Fibroblast of lung (primary cell): ENCODE measurements around the gene PFKFB2. TPM values are rescaled to one million over a fixed set of nuclear protein-coding genes. Genes with fewer than 3 reads are reported as not detected.

Experiments used
- DNase-seq, 2 donors: peaks; one replicate each; pipeline versions ENCODE4 v3.0.0 to v3.0.0-alpha.2; 2010; ENCODE audit warnings: low read depth in 2 of 2
- H2AFZ ChIP-seq: 2 replicates; pipeline ENCODE4 v1.5.1; 2012; ENCODE audit warnings: low read length, control low read depth, inconsistent platforms
- H3K27ac ChIP-seq: 2 replicates; pipeline ENCODE4 v1.5.1; 2011; ENCODE audit warnings: low read length, control low read depth; ENCODE audit not compliant: insufficient read depth
- H3K27me3 ChIP-seq: 2 replicates; pipeline ENCODE4 v1.5.1; 2011; ENCODE audit warnings: mild to moderate bottlenecking, low read length; ENCODE audit not compliant: control insufficient read depth, insufficient read depth
- H3K36me3 ChIP-seq: 2 replicates; pipeline ENCODE4 v1.5.1; 2011; ENCODE audit warnings: low read length; ENCODE audit not compliant: control insufficient read depth, insufficient read depth
- H3K4me1 ChIP-seq: 2 replicates; pipeline ENCODE4 v1.5.1; 2011; ENCODE audit warnings: low read length; ENCODE audit not compliant: control insufficient read depth, insufficient read depth; ENCODE audit errors: extremely low read depth
- H3K4me2 ChIP-seq: 2 replicates; pipeline ENCODE4 v1.5.1; 2011; ENCODE audit warnings: low read length, control low read depth; ENCODE audit not compliant: insufficient read depth; ENCODE audit errors: extremely low read depth
- H3K4me3 ChIP-seq, 4 experiments: fragments of 200-600 bp in 1 of 4; sonication (generic) in 1 of 4; replicated peaks in 1 of 4; 2 replicates each; pipeline ENCODE4 v1.5.1; 2011 to 2016; ENCODE audit warnings: low read length in 4 of 4, low read depth in 3 of 4, mild to moderate bottlenecking in 3 of 4, control low read depth in 2 of 4, inconsistent platforms in 1 of 4, mixed read lengths in 1 of 4; ENCODE audit not compliant: insufficient read depth in 1 of 4; ENCODE audit errors: control extremely low read depth in 1 of 4
- H3K79me2 ChIP-seq: 2 replicates; pipeline ENCODE4 v1.5.1; 2012; ENCODE audit warnings: mild to moderate bottlenecking, low read length, inconsistent platforms; ENCODE audit not compliant: control insufficient read depth, insufficient read depth
- H3K9ac ChIP-seq: 2 replicates; pipeline ENCODE4 v1.5.1; 2011; ENCODE audit warnings: mild to moderate bottlenecking, low read length, control low read depth; ENCODE audit not compliant: insufficient read depth
- H3K9me3 ChIP-seq: 2 replicates; pipeline ENCODE4 v1.5.1; 2012; ENCODE audit warnings: low read depth, low read length; ENCODE audit not compliant: control insufficient read depth, insufficient read depth
- H4K20me1 ChIP-seq: 2 replicates; pipeline ENCODE4 v1.5.1; 2011; ENCODE audit warnings: low read length; ENCODE audit not compliant: control insufficient read depth, insufficient read depth; ENCODE audit errors: extremely low read depth
- EZH2 ChIP-seq: IDR thresholded peaks from 2 replicates; pipeline ENCODE4 v1.5.1; 2012; ENCODE audit warnings: low read length, control low read depth, mild to moderate bottlenecking; ENCODE audit errors: missing control alignments
- polyA plus RNA-seq, 2 donors: library from polyadenylated mRNA; depleted of rRNA in 1 of 2; stranded (reverse) in 1 of 2; unstranded in 1 of 2; fragments of >200 nt; gene quantifications; 2 replicates each; pipeline ENCODE4 v1.2.1, GENCODE V29; 2011 to 2012; ENCODE audit warnings: missing spikeins in 1 of 2
- total RNA-seq: library from RNA; depleted of rRNA; stranded (reverse); fragments of >200 nt; gene quantifications from 2 replicates; pipeline ENCODE4 v1.2.1, GENCODE V29; 2014
- TF ChIP-seq, protein P1 (sequence below), 2 donors: IDR thresholded peaks in 1 of 2; conservative IDR thresholded peaks in 1 of 2; 1 replicate in 1 of 2; 2 replicates in 1 of 2; pipeline ENCODE4 v1.5.1; 2011 to 2012; ENCODE audit warnings: low read length in 2 of 2, control low read depth in 1 of 2, inconsistent platforms in 1 of 2, low read depth in 1 of 2, mild to moderate bottlenecking in 1 of 2

Gene PFKFB2
- total and polyA plus RNA-seq, 2 donors (not counting 1 experiment from before 2014, with no cell fraction given), result 3.2 to 7.6 TPM

DNA sequence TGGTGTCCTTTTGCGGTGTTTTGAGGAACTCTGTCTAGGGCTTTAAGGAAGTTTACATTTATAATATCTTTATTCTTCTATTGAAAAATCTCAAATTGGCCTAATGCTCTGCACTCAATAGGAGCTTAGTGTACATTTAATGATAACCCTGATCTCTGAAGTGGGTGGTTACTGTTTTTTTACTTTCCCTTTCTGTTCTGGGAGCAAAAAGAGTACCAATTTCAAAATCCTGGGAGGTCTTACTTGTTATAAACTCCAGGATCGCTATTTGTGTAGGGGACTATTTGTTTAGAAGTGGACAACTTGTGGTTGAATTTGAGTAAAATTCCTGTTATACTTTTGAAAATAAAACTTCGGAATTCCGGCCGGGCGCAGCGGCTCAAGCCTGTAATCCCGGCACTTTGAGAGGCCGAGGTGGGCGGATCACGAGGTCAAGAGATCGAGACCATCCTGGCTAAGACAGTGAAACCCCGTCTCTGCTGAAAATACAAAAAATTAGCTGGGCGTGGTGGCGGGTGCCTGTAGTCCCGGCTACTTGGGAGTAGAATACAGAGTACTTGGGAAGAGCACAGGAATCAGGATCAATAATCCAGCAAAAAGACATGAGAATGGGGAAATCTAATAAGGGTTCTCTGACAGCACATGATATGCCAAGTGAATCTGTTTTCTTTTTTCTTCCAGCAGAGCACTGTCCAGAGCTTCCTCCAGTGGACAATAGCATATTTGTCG lies 36.7 kb downstream of the PFKFB2 start:
- no peaks in the 10 kb centered on the region for H3K79me2 ChIP-seq
- no peak overlapping the region for H3K27ac ChIP-seq
- no peak overlapping the region for H3K9ac ChIP-seq
- no peak for DNase-seq
- TF ChIP-seq EZH2, result no peak
- TF ChIP-seq, protein P1, sequence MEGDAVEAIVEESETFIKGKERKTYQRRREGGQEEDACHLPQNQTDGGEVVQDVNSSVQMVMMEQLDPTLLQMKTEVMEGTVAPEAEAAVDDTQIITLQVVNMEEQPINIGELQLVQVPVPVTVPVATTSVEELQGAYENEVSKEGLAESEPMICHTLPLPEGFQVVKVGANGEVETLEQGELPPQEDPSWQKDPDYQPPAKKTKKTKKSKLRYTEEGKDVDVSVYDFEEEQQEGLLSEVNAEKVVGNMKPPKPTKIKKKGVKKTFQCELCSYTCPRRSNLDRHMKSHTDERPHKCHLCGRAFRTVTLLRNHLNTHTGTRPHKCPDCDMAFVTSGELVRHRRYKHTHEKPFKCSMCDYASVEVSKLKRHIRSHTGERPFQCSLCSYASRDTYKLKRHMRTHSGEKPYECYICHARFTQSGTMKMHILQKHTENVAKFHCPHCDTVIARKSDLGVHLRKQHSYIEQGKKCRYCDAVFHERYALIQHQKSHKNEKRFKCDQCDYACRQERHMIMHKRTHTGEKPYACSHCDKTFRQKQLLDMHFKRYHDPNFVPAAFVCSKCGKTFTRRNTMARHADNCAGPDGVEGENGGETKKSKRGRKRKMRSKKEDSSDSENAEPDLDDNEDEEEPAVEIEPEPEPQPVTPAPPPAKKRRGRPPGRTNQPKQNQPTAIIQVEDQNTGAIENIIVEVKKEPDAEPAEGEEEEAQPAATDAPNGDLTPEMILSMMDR (conservative IDR thresholded peaks at IDR 0.05 in 1 of 2, IDR thresholded peaks at IDR 0.05 in 1 of 2; ENCODE audit: low read depth in 1 of 2, low read length in 2 of 2), result no peak
- H3K4me3 ChIP-seq, result no peak overlapping the region
- H3K36me3 ChIP-seq, result no peaks in the 10 kb centered on the region
- H3K27me3 ChIP-seq, result no peaks in the 10 kb centered on the region
- no peak overlapping the region for H3K4me2 ChIP-seq
- no peaks in the 10 kb centered on the region for H3K4me1 ChIP-seq
- no peak overlapping the region for H2AFZ ChIP-seq
- no peaks in the 10 kb centered on the region for H4K20me1 ChIP-seq
- H3K9me3 ChIP-seq, result no peaks in the 10 kb centered on the region

DNA sequence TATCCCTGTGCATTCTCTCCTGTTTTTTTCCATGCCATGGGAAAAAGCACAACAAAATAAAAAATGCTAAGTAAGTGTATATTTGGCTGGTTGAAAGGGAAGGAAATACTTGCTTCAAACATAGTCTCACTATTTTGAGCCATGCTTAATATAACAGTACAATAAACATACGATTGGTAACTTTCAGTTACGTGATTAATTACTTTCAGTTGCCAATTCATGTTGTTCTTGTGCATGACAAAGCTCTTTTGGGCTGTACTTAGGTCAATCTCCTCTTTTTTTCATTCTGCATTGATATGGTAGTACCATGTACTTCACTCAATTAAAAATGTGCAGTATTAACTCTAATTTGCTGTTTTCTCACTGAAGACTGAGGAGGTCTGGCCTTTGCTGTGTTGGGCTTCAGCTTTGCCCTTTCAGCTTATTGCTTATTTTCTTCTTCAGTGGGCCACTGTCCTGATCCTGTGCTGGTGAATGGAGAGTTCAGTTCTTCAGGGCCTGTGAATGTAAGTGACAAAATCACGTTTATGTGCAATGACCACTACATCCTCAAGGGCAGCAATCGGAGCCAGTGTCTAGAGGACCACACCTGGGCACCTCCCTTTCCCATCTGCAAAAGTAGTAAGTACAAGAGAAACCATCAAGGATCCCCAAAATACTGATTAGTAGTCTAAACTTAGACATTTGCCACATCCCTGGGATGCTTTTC lies 38.3 kb downstream of the PFKFB2 start:
- Histone ChIP-seq H3K27ac (no peak overlapping the region), H3K27me3 (no peaks in the 10 kb centered on the region), H3K4me3 (no peak overlapping the region), H3K4me2 (no peak overlapping the region), H3K79me2 (no peaks in the 10 kb centered on the region), H3K9ac (no peak overlapping the region), H4K20me1 (no peaks in the 10 kb centered on the region), H3K4me1 (no peaks in the 10 kb centered on the region), H2AFZ (no peak overlapping the region), H3K9me3 (no peaks in the 10 kb centered on the region), H3K36me3 (no peaks in the 10 kb centered on the region)
- no peak for TF ChIP-seq EZH2
- TF ChIP-seq, protein P1 (conservative IDR thresholded peaks at IDR 0.05 in 1 of 2, IDR thresholded peaks at IDR 0.05 in 1 of 2; ENCODE audit: low read depth in 1 of 2, low read length in 2 of 2), result no peak
- DNase-seq, result no peak

DNA sequence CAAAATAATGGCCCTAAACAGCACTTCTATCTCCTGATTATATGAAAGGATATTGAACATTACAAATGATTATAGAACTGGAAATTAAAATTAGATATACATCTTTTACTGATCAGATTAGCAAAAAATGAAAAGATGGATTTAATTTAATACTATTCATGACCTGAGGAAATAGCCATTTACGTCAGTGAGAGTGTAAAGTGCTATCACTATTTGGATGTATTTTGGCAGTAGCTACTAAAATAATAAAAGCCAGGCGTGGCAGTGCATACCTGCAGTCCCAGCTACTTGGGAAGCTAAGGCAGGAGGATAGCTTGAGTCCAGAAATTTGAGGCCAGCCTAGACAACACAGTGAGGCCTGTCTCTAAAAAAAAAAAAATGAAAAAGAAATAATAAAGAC lies 40.9 kb downstream of the PFKFB2 start:
- Histone ChIP-seq H3K27ac (no peak overlapping the region), H3K36me3 (no peaks in the 10 kb centered on the region), H3K27me3 (no peaks in the 10 kb centered on the region), H3K9me3 (no peaks in the 10 kb centered on the region), H3K4me2 (no peak overlapping the region), H3K4me1 (no peaks in the 10 kb centered on the region), H3K9ac (no peak overlapping the region), H2AFZ (no peak overlapping the region), H3K79me2 (no peaks in the 10 kb centered on the region), H4K20me1 (no peaks in the 10 kb centered on the region), H3K4me3 (no peak overlapping the region)
- DNase-seq, result no peak
- no peak for TF ChIP-seq EZH2
- TF ChIP-seq, protein P1 (conservative IDR thresholded peaks at IDR 0.05 in 1 of 2, IDR thresholded peaks at IDR 0.05 in 1 of 2; ENCODE audit: low read depth in 1 of 2, low read length in 2 of 2), result no peak
